GM06990 (cell line): ENCODE measurements around the gene IZUMO2.

ENCODE experiments used
- DNase-seq: peaks from one replicate; pipeline ENCODE4 v3.0.0-alpha.2; 2011; ENCODE audit not compliant: insufficient read length; ENCODE audit errors: extremely low read depth
- H3K27me3 ChIP-seq: replicated peaks from 2 replicates; pipeline ENCODE4 v1.6.0; 2011; ENCODE audit warnings: low read length; ENCODE audit not compliant: control insufficient read depth, insufficient read depth
- H3K36me3 ChIP-seq: 2 replicates; pipeline ENCODE4 v1.5.1; 2011; ENCODE audit warnings: low read length; ENCODE audit not compliant: control insufficient read depth, insufficient read depth
- H3K4me3 ChIP-seq: replicated peaks from 2 replicates; pipeline ENCODE4 v1.5.1; 2011; ENCODE audit warnings: low read depth, mild to moderate bottlenecking, control low read depth, low read length
- CTCF ChIP-seq: IDR thresholded peaks from 2 replicates; pipeline ENCODE4 v1.5.1; 2011; ENCODE audit warnings: low read length, control low read depth, mild to moderate bottlenecking, inconsistent platforms; ENCODE audit not compliant: insufficient read depth, poor library complexity, severe bottlenecking

IZUMO2 gene

GRCh38 chr19:50184196-50184595 is 21.1 kb upstream of the IZUMO2 start:
- H3K36me3 ChIP-seq: no peaks in the 10 kb centered on the region

GRCh38 chr19:50181121-50181520 is 18.0 kb upstream of the IZUMO2 start:
- H3K27me3 ChIP-seq: no peaks in the 10 kb centered on the region
- no peak for TF ChIP-seq CTCF
- H3K36me3 ChIP-seq: no peaks in the 10 kb centered on the region
- no peak overlapping the region for H3K4me3 ChIP-seq
- DNase-seq: no peak

More at GRCh38 chr19:50184196-50184595, 21.1 kb upstream of the IZUMO2 start:
- DNase-seq: no peak
- H3K4me3 ChIP-seq: no peak overlapping the region
- no peaks in the 10 kb centered on the region for H3K27me3 ChIP-seq
- TF ChIP-seq CTCF: no peak

- H3K4me3 ChIP-seq: peak overlapping the region; percentile 50
- no peak for TF ChIP-seq CTCF
- peak; percentile 55 for DNase-seq
Measured at GRCh38 chr19:50178859-50179537, 15.9 kb upstream of the IZUMO2 start.

GRCh38 chr19:50178320-50178719 is 15.2 kb upstream of the IZUMO2 start:
- TF ChIP-seq CTCF: no peak
- H3K27me3 ChIP-seq: no peaks in the 10 kb centered on the region
- H3K36me3 ChIP-seq: no peaks in the 10 kb centered on the region
- H3K4me3 ChIP-seq: peak overlapping the region; percentile 50
- DNase-seq: peak; percentile 32

More at GRCh38 chr19:50178859-50179537, 15.9 kb upstream of the IZUMO2 start:
- Histone ChIP-seq H3K27me3 (no peaks in the 10 kb centered on the region), H3K36me3 (no peaks in the 10 kb centered on the region)

GRCh38 chr19:50176775-50177174 is 13.7 kb upstream of the IZUMO2 start:
- no peak for DNase-seq
- Histone ChIP-seq H3K4me3 (no peak overlapping the region), H3K36me3 (no peaks in the 10 kb centered on the region), H3K27me3 (no peaks in the 10 kb centered on the region)
- no peak for TF ChIP-seq CTCF
